Measurements from ENCODE around the gene POU3F3.

POU3F3 gene

DNA sequence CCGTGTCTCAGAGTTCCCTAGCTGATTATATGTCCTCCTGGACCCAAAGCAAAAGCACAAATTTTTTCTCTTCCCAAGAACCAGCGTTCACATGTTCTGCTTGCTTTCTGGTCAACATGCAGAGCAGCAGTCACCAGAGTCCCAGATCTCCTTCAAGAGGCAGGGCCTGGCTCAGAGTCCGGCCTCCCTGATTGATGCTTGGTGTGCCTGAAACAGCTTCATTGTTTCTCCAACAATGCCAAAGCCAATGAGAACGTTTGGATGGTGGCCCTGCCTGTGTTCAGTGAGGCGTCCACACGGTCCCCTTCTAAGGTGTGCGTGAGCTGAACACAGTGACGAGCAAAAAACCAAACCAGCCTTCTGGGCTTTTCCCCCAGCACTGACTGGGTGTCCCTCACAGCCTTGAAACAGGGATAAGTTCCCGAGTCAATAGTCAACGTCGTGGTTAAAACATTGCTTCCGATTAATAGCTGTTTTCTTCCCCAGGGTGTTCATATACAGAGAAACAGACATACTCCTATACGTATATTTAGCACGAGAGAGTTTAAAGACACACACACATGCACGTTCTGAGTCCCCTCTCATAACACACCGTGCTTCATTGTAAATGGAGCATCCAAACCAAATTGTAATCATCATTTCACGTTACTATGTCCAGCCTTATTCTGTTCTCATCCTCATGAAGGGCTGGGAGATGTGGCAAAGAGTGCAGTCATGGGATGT is 19.3 kb upstream of the POU3F3 start:
- no peak overlapping the region for H3K4me2 ChIP-seq (ENCODE audit: low read length)
- TF ChIP-seq EZH2phosphoT487 (IDR thresholded peaks at IDR 0.05; ENCODE audit: borderline replicate concordance, low read length), result no peak
- TF ChIP-seq, protein P1, sequence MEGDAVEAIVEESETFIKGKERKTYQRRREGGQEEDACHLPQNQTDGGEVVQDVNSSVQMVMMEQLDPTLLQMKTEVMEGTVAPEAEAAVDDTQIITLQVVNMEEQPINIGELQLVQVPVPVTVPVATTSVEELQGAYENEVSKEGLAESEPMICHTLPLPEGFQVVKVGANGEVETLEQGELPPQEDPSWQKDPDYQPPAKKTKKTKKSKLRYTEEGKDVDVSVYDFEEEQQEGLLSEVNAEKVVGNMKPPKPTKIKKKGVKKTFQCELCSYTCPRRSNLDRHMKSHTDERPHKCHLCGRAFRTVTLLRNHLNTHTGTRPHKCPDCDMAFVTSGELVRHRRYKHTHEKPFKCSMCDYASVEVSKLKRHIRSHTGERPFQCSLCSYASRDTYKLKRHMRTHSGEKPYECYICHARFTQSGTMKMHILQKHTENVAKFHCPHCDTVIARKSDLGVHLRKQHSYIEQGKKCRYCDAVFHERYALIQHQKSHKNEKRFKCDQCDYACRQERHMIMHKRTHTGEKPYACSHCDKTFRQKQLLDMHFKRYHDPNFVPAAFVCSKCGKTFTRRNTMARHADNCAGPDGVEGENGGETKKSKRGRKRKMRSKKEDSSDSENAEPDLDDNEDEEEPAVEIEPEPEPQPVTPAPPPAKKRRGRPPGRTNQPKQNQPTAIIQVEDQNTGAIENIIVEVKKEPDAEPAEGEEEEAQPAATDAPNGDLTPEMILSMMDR (IDR thresholded peaks at IDR 0.05; ENCODE audit: low read depth, low read length, poor library complexity, severe bottlenecking), result no peak
- no peaks in the 10 kb centered on the region for H3K36me3 ChIP-seq (ENCODE audit: control insufficient read depth, low read length)
- H3K9me2 ChIP-seq (replicated peaks; ENCODE audit: control insufficient read depth, low read length), result no peaks in the 10 kb centered on the region
- no peaks in the 10 kb centered on the region for H4K20me1 ChIP-seq (ENCODE audit: control insufficient read depth, insufficient read depth, low read depth, low read length)
- H3K27ac ChIP-seq (ENCODE audit: low read depth, low read length), result no peak overlapping the region
- no peaks in the 10 kb centered on the region for H3K27me3 ChIP-seq (ENCODE audit: control insufficient read depth, low read length)
- no peaks in the 10 kb centered on the region for H3K79me2 ChIP-seq (ENCODE audit: control insufficient read depth, low read length)
- no peaks in the 10 kb centered on the region for H3F3A ChIP-seq (ENCODE audit: control insufficient read depth, insufficient read depth)
- no peaks in the 10 kb centered on the region for H3K4me1 ChIP-seq (ENCODE audit: control insufficient read depth, low read length)
- no peaks in the 10 kb centered on the region for H3K9me3 ChIP-seq (ENCODE audit: control insufficient read depth, insufficient read depth, low read length)
- no peak overlapping the region for H3K4me3 ChIP-seq (ENCODE audit: low read length)

DNA sequence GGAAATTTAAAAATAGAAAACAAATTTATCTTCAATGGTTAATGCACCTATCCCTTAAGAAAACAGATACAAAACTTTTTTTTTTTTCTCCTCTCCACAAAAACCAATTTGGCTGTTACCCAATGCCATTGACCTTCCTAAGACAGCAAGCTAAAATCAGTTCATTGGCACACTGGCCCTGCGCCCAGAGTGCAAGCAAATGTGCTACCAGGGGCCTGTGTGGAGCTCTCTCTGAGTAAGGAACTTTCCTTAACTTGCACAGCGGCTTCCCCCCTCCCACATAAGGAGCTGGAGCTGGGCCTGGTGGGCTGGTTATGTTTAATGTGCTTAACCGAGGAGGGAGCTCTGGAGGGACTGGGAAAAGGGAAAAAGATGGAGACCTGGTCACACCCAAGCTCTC is 17.6 kb upstream of the POU3F3 start:
- H3K9me2 ChIP-seq (replicated peaks; ENCODE audit: control insufficient read depth, low read length), result no peaks in the 10 kb centered on the region
- no peaks in the 10 kb centered on the region for H3K4me1 ChIP-seq (ENCODE audit: control insufficient read depth, low read length)
- H3K9me3 ChIP-seq (ENCODE audit: control insufficient read depth, insufficient read depth, low read length), result no peaks in the 10 kb centered on the region
- no peaks in the 10 kb centered on the region for H4K20me1 ChIP-seq (ENCODE audit: control insufficient read depth, insufficient read depth, low read depth, low read length)
- H3F3A ChIP-seq (ENCODE audit: control insufficient read depth, insufficient read depth), result no peaks in the 10 kb centered on the region
- no peak for TF ChIP-seq EZH2phosphoT487 (IDR thresholded peaks at IDR 0.05; ENCODE audit: borderline replicate concordance, low read length)
- TF ChIP-seq, protein P1 (IDR thresholded peaks at IDR 0.05; ENCODE audit: low read depth, low read length, poor library complexity, severe bottlenecking), result no peak
- no peak overlapping the region for H3K4me2 ChIP-seq (ENCODE audit: low read length)
- no peak overlapping the region for H3K27ac ChIP-seq (ENCODE audit: low read depth, low read length)
- H3K79me2 ChIP-seq (ENCODE audit: control insufficient read depth, low read length), result no peaks in the 10 kb centered on the region
- no peak overlapping the region for H3K4me3 ChIP-seq (ENCODE audit: low read length)
- H3K27me3 ChIP-seq (ENCODE audit: control insufficient read depth, low read length), result no peaks in the 10 kb centered on the region
- H3K36me3 ChIP-seq (ENCODE audit: control insufficient read depth, low read length), result no peaks in the 10 kb centered on the region

DNA sequence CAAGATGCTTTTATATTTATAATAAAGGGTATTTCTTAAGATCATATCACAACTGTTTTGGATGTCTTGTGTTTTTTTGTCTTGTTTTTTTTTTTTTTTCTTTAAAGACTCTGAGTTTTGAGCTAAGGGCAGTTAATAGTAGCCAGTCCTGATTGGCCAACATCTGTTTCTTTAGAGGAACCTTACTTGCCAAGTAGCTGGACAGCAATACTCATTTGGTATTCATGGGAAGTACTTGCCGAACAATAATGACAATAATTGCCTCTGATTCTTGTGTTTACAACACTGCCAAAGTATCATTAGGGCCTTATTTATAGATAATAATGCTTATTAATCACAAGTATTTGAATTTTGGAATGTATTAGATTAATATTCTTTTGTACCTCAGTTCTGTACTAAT is 17.1 kb upstream of the POU3F3 start:
- Histone ChIP-seq H3K4me3 (ENCODE audit: low read length) (no peak overlapping the region), H3F3A (ENCODE audit: control insufficient read depth, insufficient read depth) (no peaks in the 10 kb centered on the region), H3K27me3 (ENCODE audit: control insufficient read depth, low read length) (no peaks in the 10 kb centered on the region), H3K4me2 (ENCODE audit: low read length) (no peak overlapping the region), H3K36me3 (ENCODE audit: control insufficient read depth, low read length) (no peaks in the 10 kb centered on the region), H3K27ac (ENCODE audit: low read depth, low read length) (no peak overlapping the region), H3K79me2 (ENCODE audit: control insufficient read depth, low read length) (no peaks in the 10 kb centered on the region), H3K9me2 (replicated peaks; ENCODE audit: control insufficient read depth, low read length) (no peaks in the 10 kb centered on the region), H4K20me1 (ENCODE audit: control insufficient read depth, insufficient read depth, low read depth, low read length) (no peaks in the 10 kb centered on the region), H3K9me3 (ENCODE audit: control insufficient read depth, insufficient read depth, low read length) (no peaks in the 10 kb centered on the region), H3K4me1 (ENCODE audit: control insufficient read depth, low read length) (no peaks in the 10 kb centered on the region)
- TF ChIP-seq, protein P1 (IDR thresholded peaks at IDR 0.05; ENCODE audit: low read depth, low read length, poor library complexity, severe bottlenecking), result no peak
- TF ChIP-seq EZH2phosphoT487 (IDR thresholded peaks at IDR 0.05; ENCODE audit: borderline replicate concordance, low read length), result no peak
